Muscle layer of duodenum (tissue), 2 donors: ENCODE data around the gene XCR1.
A peak's percentile ranks its signal among the peaks of the same experiment; 100 is the strongest.

ENCODE experiments used
- H3K27ac ChIP-seq: one replicate; pipeline ENCODE4 v1.7.0; 2013; ENCODE audit warnings: mild to moderate bottlenecking, low read length
- H3K27me3 ChIP-seq: one replicate; pipeline ENCODE4 v1.7.0; 2013; ENCODE audit warnings: low read depth, mild to moderate bottlenecking, control low read depth, low read length
- H3K36me3 ChIP-seq, 2 donors: one replicate each; pipeline ENCODE4 v1.7.0; 2013; ENCODE audit warnings: low read length in 2 of 2, control low read depth in 1 of 2, mild to moderate bottlenecking in 1 of 2; ENCODE audit not compliant: insufficient read depth in 2 of 2, control insufficient read depth in 1 of 2
- H3K4me1 ChIP-seq, 2 donors: one replicate each; pipeline ENCODE4 v1.7.0; 2013; ENCODE audit warnings: low read length in 2 of 2, mild to moderate bottlenecking in 2 of 2, control low read depth in 1 of 2, moderate library complexity in 1 of 2; ENCODE audit not compliant: insufficient read depth in 2 of 2, control insufficient read depth in 1 of 2
- H3K4me3 ChIP-seq, 2 donors: one replicate each; pipeline ENCODE4 v1.7.0; 2013; ENCODE audit warnings: low read length in 2 of 2, low read depth in 1 of 2, mild to moderate bottlenecking in 1 of 2
- H3K9me3 ChIP-seq, 2 donors: one replicate each; pipeline ENCODE4 v1.7.0; 2013; ENCODE audit warnings: low read length in 2 of 2, control low read depth in 1 of 2, mild to moderate bottlenecking in 1 of 2; ENCODE audit not compliant: control insufficient read depth in 1 of 2
- donor health status: healthy.

Gene XCR1

DNA sequence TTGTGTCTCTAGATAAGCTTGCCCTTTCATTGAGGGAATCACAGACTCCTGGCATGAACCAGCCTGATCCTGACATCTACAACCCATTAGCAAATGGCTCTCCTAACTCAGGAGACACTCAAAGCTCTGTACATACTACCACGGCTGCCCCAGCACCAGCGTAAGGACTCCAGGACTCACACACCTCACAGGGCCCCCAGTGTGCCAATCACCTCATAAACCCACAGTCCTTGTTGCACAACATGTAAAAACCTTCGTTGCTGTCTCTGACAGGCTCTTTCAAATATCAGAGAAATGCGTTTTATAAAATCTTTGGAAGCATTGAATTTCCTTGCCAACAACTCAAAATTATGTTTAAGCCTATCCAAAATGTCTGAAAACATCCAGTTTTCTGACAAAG, 38.9 kb downstream of the XCR1 start:
- H3K36me3 ChIP-seq, result peaks cover 10 to 13% of the 10 kb centered on the region in 2 donors
- H3K4me1 ChIP-seq, result peaks cover 48 to 79% of the 10 kb centered on the region in 2 donors
- H3K27me3 ChIP-seq, result no peaks in the 10 kb centered on the region
- H3K4me3 ChIP-seq, result no peak overlapping the region
- no peaks in the 10 kb centered on the region for H3K9me3 ChIP-seq
- peak overlapping the region; percentile 90 for H3K27ac ChIP-seq

DNA sequence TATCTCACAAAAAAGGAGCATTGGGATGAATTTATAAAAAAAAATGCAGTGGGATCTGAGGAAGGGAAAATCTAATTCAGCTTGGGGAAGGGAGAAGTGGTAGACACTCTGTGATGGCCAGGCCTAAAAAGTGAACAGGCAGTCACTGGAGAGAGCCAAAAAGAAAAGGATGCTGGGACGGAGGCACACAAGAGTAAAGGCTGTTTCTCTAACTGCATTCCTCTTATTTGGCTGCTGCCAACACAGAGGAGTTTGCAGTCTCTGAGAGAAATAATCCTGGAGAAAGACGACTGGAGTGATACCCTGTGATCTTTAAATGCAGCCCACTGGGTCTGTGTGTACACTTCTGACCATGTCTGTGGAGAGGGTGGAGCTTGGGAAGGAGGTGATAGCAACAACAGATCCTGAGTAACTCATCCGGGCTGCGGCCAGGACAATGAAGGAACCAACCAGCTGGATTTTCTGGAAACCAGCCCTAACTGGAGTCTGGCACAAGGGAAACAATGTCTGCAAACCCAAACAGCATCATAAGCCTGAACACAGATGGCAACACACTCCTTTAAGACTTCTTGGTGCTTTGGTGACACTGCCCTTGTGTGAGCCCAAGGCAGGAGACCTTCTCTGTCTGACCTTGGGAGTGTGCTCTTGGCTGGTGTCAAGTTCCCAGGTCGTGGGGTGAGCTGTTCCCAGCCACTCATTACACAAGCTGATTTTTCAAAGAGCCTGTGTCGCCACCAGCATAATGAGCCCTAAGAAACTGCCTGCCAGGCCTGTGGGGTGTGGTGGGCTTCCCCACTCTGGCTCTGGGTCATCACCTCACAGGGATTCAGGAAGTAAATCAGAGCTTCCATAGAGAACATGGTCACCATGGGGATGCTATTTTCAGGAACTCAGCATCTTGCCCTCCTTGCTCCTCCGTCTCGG, 39.7 kb downstream of the XCR1 start:
- H3K4me1 ChIP-seq, result peaks cover 48 to 71% of the 10 kb centered on the region in 2 donors
- peaks cover 16 to 20% of the 10 kb centered on the region in 2 donors for H3K36me3 ChIP-seq
- no peaks in the 10 kb centered on the region for H3K27me3 ChIP-seq
- no peaks in the 10 kb centered on the region for H3K9me3 ChIP-seq
- H3K4me3 ChIP-seq, result no peak overlapping the region
- peak overlapping the region; percentile 90 for H3K27ac ChIP-seq

DNA sequence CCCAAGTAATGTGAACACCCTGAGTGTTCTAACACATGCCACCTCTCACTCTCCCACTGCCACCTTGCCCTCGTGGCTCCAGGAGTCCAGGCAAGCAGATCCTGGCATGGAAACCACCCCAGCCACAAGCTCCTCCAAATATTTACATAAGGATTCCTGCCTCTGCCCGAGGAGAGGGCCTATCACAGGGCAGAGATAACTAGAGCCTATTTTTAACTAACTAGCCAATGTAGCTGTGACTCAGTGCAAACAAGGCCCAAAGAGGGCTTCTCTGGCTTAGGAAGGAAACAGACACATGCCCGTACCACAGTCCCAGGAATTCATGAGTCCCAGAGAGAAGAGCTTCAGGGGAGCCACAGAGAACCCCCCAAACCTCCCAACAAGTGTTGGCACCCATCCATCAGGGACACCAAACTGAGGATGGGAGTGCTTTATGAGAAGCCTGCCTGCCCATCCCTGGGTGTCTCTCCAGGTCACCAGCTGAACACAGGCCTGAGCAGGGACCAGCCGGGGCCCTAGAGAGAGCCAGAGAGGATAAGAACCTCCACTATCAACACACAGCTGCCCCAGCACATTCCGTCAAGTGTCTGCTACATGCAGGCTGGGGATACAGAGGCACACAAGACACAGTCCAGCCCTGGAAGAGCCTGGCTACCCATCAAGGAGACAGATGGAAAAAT, 40.8 kb downstream of the XCR1 start:
- Histone ChIP-seq H3K4me3 (no peak overlapping the region), H3K4me1 (peaks cover 48 to 59% of the 10 kb centered on the region in 2 donors), H3K9me3 (no peaks in the 10 kb centered on the region), H3K27me3 (no peaks in the 10 kb centered on the region), H3K27ac (peak overlapping the region; percentile 90), H3K36me3 (peaks cover 28 to 31% of the 10 kb centered on the region in 2 donors)

DNA sequence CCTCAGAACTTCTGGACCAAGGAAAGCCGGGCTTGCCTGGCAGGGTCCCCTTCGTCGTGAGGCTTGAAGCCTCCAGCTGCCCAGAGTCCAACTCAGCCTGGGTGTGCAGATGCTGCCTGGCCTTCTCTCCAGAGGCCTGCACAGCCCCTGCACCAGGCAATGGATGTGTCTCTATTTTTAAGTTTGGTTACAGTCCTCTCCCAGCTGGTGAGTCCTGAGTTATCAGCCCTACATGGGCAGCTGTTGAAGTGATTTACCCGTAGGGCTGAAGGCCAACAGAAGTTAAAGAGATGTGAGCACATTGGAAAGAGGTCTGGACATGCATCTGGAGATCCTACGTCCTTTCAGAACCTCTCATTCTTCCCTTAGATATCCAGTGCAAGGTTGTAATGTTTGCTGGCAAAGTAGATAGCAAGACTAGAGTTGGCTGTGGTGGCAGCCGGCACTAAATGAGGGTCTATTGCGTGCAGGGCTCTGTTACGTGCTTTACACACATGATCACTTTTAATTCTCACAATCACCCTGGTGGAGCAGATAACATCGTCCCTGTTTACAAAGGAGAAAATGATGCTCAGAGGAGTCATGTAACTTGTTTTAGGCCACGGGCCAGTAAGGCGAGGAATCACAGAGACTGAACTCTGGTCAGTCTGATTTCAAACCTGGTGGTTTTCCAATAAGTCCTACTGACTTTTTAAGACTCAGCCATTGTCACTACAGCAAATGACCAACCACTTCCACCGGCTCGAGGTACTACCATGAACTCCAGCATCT, 41.6 kb downstream of the XCR1 start:
- no peak overlapping the region for H3K4me3 ChIP-seq
- H3K27me3 ChIP-seq, result no peaks in the 10 kb centered on the region
- H3K27ac ChIP-seq, result peak overlapping the region; percentile 90
- peaks cover 35 to 38% of the 10 kb centered on the region in 2 donors for H3K36me3 ChIP-seq
- H3K9me3 ChIP-seq, result no peaks in the 10 kb centered on the region
- H3K4me1 ChIP-seq, result peaks cover 48 to 57% of the 10 kb centered on the region in 2 donors

DNA sequence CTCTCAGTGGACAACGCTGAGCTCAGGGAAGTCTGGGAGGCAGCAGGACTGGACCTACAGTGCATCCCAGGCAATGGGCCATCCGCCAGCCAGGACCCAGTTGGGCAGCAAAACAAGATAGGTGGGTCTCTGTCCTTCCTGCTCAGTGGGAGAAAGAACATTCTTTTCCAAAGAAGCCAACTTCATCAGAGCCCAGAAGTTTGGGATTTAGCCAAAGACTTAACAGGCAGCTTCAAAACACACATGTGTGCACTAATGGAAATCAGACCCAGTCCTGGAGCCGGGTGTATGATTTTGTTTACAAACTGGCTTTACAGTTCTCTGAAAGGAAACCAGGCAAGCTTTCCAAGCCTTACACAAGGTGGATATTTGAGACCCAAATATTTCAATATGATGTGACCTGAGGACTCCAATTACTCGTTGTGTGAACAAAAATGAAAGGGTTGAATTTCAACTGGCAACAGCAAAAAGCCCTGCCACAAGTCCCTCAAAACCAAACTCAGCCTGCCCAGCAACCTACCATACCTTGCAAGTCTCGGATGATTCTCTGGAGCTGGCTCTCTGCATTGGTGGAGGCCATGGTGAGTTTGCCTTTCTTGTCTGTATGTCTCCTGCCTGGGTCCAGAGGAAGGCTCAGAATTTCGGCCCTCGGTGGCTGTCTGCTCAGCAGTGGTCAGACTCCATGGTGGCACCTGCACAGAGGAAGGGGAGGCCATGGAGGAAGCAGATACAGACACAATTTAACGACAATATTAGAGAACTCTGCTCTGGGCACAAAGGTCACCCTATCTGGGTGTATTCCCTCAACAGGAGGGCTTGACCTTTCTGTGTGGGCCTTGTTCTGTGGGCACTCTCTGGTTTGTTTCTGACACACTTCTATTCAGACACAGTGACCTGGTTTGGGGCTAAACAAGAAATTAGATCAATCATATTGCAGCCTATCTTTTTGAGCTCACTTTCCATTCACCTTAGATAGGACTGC, 42.7 kb downstream of the XCR1 start:
- Histone ChIP-seq H3K4me1 (peaks cover 48 to 50% of the 10 kb centered on the region in 2 donors), H3K4me3 (no peak overlapping the region), H3K9me3 (no peaks in the 10 kb centered on the region), H3K27me3 (no peaks in the 10 kb centered on the region), H3K27ac (peak overlapping the region; percentile 90), H3K36me3 (peaks cover 40 to 45% of the 10 kb centered on the region in 2 donors)

DNA sequence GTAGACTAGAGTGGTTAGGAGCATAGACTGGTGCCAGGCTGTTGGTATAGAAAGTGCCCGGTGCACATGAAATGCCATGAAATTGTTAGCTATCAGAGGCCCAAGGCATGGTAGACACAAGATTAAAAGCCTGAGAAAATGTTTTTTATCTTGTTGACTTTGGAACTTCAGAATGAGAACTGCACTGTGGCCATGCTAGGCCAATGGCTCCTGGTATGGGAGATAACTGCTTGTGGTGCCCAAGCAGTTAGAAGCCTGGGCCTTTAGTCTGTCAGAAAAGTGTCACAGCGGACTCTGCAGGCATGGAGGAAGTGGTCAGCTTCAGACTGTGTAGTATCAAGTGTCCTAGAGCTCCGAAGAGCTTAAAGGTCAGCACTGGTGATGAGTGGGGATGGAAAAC, 43.5 kb downstream of the XCR1 start:
- no peak overlapping the region for H3K27ac ChIP-seq
- H3K36me3 ChIP-seq, result peaks cover 47 to 51% of the 10 kb centered on the region in 2 donors
- H3K4me3 ChIP-seq, result no peak overlapping the region
- no peaks in the 10 kb centered on the region for H3K9me3 ChIP-seq
- H3K4me1 ChIP-seq, result peaks cover 40 to 42% of the 10 kb centered on the region in 2 donors
- H3K27me3 ChIP-seq, result no peaks in the 10 kb centered on the region

DNA sequence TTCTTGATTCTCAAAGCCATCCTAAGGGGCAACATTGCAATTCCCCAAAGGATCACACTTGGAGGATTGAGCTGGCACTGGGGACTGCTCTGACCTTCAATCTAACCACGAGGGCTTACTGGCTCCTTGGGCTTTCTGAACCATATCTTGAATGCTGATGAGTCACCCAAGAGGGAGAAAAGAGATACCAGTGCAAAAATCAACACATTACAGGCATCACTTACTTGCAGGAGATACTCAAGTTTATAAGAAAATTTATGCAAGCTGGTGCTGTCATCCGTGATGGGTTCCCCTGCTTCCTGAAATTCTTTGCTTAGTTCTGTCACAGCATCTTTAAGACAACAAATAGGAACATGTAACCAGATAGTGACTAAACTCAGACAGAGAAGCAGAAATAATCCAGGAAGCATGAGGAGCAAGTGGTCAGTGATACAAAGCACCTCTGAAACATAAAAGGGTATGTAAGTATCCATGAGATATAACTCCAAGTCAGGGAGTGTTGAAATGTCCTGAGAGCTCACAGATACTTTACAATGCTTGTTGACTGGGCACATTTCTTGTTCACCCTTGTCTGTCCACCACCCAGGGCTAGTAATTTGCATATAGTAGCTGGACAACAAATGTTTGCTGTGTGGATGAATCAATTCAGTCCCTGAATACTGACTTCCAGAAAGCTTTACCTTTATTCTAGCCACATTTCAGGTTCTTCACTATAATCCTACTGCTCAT, 45.8 kb downstream of the XCR1 start:
- Histone ChIP-seq H3K27ac (peak overlapping the region; percentile 15), H3K36me3 (peaks cover 60 to 67% of the 10 kb centered on the region in 2 donors), H3K4me1 (peaks cover 18 to 19% of the 10 kb centered on the region in 2 donors)

DNA sequence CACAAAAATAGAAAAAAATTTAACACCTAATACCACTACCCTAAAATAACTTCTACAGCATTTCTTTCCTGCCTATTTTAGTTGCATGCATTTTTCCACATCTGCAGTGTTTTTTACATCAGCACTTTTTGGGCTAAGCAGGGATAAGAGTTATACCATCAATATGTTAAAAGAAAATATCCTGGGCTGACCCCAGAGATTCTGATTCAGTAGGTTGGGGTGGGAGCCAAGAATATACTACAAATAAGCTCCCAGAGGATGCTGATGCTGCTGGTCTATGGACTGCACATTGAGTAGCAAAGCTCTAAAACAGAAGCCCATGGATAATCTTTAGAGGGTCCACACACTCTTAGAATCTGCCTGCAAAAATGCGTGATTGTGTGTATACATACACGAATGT, 46.5 kb downstream of the XCR1 start:
- Histone ChIP-seq H3K4me1 (peaks cover 11 to 12% of the 10 kb centered on the region in 2 donors), H3K9me3 (no peaks in the 10 kb centered on the region)

More for the DNA sequence above, 45.8 kb downstream of the XCR1 start:
- no peaks in the 10 kb centered on the region for H3K9me3 ChIP-seq
- H3K4me3 ChIP-seq, result no peak overlapping the region
- no peaks in the 10 kb centered on the region for H3K27me3 ChIP-seq

DNA sequence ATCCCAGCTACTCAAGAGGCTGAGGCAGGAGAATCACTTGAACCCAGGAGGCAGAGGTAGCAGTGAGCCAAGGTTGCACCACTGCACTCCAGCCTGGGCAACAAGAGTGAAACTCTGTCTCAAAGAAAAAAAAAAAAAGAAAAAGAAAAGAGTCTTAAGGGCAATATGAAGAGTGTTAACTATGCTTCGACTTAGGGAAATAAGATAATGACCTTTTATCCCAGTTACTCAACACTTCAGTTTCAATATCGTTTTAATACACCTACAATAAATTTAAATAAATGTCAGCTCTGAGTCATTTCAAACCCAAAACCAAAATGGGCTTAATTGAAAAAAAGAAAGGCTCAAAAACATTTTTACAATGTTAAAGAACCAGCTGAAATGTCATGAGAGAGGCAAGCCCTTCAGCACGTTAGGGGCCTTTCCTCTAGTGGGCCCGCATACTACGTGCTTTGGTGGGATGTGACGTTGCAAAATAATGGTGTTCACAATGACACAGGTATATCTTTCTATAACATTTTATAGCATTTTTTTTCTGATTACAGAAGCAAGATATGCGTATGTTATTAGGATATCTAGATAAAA, 47.0 kb downstream of the XCR1 start:
- no peaks in the 10 kb centered on the region for H3K9me3 ChIP-seq
- peaks cover 72 to 79% of the 10 kb centered on the region in 2 donors for H3K36me3 ChIP-seq
- H3K27me3 ChIP-seq, result no peaks in the 10 kb centered on the region
- H3K4me1 ChIP-seq, result peaks cover 6 to 7% of the 10 kb centered on the region in 2 donors
- no peak overlapping the region for H3K4me3 ChIP-seq
- H3K27ac ChIP-seq, result no peak overlapping the region

More for the DNA sequence above, 46.5 kb downstream of the XCR1 start:
- Histone ChIP-seq H3K27me3 (no peaks in the 10 kb centered on the region), H3K27ac (peak overlapping the region; percentile 15), H3K4me3 (no peak overlapping the region), H3K36me3 (peaks cover 67 to 74% of the 10 kb centered on the region in 2 donors)
